ENCODE results near the gene UTS2. TPM values are rescaled to one million over a fixed set of nuclear protein-coding genes. Genes with fewer than 3 reads are reported as not detected.

The UTS2 gene
- total and polyA plus RNA-seq, 4 donors, result 0.28 TPM; not detected in 3

DNA sequence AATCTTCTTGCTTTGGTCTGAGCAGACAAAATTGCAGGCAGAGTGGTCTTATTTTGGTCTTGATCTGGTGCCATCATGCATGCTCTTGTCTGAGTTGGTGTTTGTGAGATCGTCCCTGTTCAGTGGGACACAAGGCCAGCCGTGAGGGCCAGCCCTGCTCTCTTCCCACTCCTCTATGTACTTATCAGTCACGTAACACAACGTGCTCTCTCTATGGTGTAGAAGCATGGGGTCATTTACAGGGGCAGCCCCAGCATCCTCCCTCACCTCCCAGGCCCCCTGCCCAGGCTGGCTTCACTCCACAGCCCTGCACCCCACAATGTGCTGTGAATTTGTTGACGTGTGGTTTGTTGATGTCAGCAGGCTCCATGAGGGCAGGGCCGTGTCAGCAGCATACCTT, 18.3 kb upstream of the UTS2 start:
- Histone ChIP-seq H3K27ac (ENCODE audit: low read depth in 1 of 2, low read length in 2 of 2) (no peak overlapping the region), H3K4me3 (ENCODE audit: low read depth in 1 of 3, low read length in 3 of 3) (no peak overlapping the region), H3K36me3 (ENCODE audit: control insufficient read depth in 4 of 4, insufficient read depth in 3 of 4, low read depth in 1 of 4, low read length in 3 of 4) (no peaks in the 10 kb centered on the region), H3K9me3 (ENCODE audit: control insufficient read depth in 4 of 4, low read length in 3 of 4) (no peaks in the 10 kb centered on the region), H3K9ac (ENCODE audit: low read depth in 1 of 2, low read length in 2 of 2) (no peak overlapping the region), H3K27me3 (ENCODE audit: control insufficient read depth in 4 of 4, insufficient read depth in 4 of 4, low read length in 3 of 4) (peaks cover 0 to 3% (median 0%) of the 10 kb centered on the region in 4 donors), H3K4me1 (ENCODE audit: control insufficient read depth in 4 of 4, insufficient read depth in 4 of 4, low read length in 3 of 4) (no peaks in the 10 kb centered on the region)
- TF ChIP-seq FOXA1 (IDR thresholded peaks at IDR 0.05) (no peak), HNF4A (conservative IDR thresholded peaks at IDR 0.05) (no peak), NR2F2 (IDR thresholded peaks at IDR 0.05) (no peak), RAD21 (IDR thresholded peaks at IDR 0.05) (no peak), TAF1 (conservative IDR thresholded peaks at IDR 0.05) (no peak), FOXA2 (IDR thresholded peaks at IDR 0.05) (no peak), EGR1 (IDR thresholded peaks at IDR 0.05; ENCODE audit: low read depth in 2 of 2) (no peak), RXRA (IDR thresholded peaks at IDR 0.05) (no peak), YY1 (IDR thresholded peaks at IDR 0.05) (no peak), HNF4G (IDR thresholded peaks at IDR 0.05) (no peak), JUND (IDR thresholded peaks at IDR 0.05) (no peak), SP1 (IDR thresholded peaks at IDR 0.05) (no peak), GABPA (IDR thresholded peaks at IDR 0.05 in 1 of 2, conservative IDR thresholded peaks at IDR 0.05 in 1 of 2) (no peak)
- TF ChIP-seq, protein P1, sequence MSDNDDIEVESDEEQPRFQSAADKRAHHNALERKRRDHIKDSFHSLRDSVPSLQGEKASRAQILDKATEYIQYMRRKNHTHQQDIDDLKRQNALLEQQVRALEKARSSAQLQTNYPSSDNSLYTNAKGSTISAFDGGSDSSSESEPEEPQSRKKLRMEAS (IDR thresholded peaks at IDR 0.05), result no peak
- TF ChIP-seq, protein P2, sequence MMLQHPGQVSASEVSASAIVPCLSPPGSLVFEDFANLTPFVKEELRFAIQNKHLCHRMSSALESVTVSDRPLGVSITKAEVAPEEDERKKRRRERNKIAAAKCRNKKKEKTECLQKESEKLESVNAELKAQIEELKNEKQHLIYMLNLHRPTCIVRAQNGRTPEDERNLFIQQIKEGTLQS (IDR thresholded peaks at IDR 0.05), result no peak
- TF ChIP-seq, protein P3, sequence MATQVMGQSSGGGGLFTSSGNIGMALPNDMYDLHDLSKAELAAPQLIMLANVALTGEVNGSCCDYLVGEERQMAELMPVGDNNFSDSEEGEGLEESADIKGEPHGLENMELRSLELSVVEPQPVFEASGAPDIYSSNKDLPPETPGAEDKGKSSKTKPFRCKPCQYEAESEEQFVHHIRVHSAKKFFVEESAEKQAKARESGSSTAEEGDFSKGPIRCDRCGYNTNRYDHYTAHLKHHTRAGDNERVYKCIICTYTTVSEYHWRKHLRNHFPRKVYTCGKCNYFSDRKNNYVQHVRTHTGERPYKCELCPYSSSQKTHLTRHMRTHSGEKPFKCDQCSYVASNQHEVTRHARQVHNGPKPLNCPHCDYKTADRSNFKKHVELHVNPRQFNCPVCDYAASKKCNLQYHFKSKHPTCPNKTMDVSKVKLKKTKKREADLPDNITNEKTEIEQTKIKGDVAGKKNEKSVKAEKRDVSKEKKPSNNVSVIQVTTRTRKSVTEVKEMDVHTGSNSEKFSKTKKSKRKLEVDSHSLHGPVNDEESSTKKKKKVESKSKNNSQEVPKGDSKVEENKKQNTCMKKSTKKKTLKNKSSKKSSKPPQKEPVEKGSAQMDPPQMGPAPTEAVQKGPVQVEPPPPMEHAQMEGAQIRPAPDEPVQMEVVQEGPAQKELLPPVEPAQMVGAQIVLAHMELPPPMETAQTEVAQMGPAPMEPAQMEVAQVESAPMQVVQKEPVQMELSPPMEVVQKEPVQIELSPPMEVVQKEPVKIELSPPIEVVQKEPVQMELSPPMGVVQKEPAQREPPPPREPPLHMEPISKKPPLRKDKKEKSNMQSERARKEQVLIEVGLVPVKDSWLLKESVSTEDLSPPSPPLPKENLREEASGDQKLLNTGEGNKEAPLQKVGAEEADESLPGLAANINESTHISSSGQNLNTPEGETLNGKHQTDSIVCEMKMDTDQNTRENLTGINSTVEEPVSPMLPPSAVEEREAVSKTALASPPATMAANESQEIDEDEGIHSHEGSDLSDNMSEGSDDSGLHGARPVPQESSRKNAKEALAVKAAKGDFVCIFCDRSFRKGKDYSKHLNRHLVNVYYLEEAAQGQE (IDR thresholded peaks at IDR 0.05), result no peak
- TF ChIP-seq, protein P4, sequence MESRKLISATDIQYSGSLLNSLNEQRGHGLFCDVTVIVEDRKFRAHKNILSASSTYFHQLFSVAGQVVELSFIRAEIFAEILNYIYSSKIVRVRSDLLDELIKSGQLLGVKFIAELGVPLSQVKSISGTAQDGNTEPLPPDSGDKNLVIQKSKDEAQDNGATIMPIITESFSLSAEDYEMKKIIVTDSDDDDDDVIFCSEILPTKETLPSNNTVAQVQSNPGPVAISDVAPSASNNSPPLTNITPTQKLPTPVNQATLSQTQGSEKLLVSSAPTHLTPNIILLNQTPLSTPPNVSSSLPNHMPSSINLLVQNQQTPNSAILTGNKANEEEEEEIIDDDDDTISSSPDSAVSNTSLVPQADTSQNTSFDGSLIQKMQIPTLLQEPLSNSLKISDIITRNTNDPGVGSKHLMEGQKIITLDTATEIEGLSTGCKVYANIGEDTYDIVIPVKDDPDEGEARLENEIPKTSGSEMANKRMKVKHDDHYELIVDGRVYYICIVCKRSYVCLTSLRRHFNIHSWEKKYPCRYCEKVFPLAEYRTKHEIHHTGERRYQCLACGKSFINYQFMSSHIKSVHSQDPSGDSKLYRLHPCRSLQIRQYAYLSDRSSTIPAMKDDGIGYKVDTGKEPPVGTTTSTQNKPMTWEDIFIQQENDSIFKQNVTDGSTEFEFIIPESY (IDR thresholded peaks at IDR 0.05), result no peak
- TF ChIP-seq, protein P5, sequence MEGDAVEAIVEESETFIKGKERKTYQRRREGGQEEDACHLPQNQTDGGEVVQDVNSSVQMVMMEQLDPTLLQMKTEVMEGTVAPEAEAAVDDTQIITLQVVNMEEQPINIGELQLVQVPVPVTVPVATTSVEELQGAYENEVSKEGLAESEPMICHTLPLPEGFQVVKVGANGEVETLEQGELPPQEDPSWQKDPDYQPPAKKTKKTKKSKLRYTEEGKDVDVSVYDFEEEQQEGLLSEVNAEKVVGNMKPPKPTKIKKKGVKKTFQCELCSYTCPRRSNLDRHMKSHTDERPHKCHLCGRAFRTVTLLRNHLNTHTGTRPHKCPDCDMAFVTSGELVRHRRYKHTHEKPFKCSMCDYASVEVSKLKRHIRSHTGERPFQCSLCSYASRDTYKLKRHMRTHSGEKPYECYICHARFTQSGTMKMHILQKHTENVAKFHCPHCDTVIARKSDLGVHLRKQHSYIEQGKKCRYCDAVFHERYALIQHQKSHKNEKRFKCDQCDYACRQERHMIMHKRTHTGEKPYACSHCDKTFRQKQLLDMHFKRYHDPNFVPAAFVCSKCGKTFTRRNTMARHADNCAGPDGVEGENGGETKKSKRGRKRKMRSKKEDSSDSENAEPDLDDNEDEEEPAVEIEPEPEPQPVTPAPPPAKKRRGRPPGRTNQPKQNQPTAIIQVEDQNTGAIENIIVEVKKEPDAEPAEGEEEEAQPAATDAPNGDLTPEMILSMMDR (IDR thresholded peaks at IDR 0.05; ENCODE audit: low read depth, low read length, missing input control), result no peak
- DNase-seq (ENCODE audit: low spot score), result no peak
- WGBS, result 72% methylated on average over 6 of the region's 6 CpGs

Data from liver (tissue), 9 donors.